Mesendoderm (in vitro differentiated cells): ENCODE measurements around the gene PFDN2.

Experiments
- DNase-seq: peaks from one replicate; pipeline ENCODE4 v3.0.0; 2013
- H2AK5ac ChIP-seq: 2 replicates; pipeline ENCODE4 v1.6.1; 2013; ENCODE audit warnings: low read length, inconsistent platforms
- H2BK120ac ChIP-seq: 2 replicates; pipeline ENCODE4 v1.6.1; 2013; ENCODE audit warnings: low read depth, mild to moderate bottlenecking, low read length, moderate library complexity, mixed read lengths
- H2BK15ac ChIP-seq: replicated peaks from 2 replicates; pipeline ENCODE4 v1.6.1; 2013; ENCODE audit warnings: low read depth, mild to moderate bottlenecking, moderate library complexity
- H2BK5ac ChIP-seq: 2 replicates; pipeline ENCODE4 v1.6.1; 2013; ENCODE audit warnings: low read length, inconsistent platforms
- H3K18ac ChIP-seq: 2 replicates; pipeline ENCODE4 v1.6.1; 2013; ENCODE audit warnings: mild to moderate bottlenecking, low read length, mixed read lengths
- H3K23ac ChIP-seq: one replicate; pipeline ENCODE4 v1.6.1; 2013; ENCODE audit warnings: low read length
- H3K27ac ChIP-seq: 2 replicates; pipeline ENCODE4 v1.5.1; 2013; ENCODE audit warnings: low read depth, mild to moderate bottlenecking, inconsistent platforms, low read length, moderate library complexity
- H3K27me3 ChIP-seq: 2 replicates; pipeline ENCODE4 v1.6.1; 2013; ENCODE audit warnings: low read length, control low read depth, mild to moderate bottlenecking, inconsistent platforms; ENCODE audit not compliant: insufficient read depth, poor library complexity
- H3K36me3 ChIP-seq: 2 replicates; pipeline ENCODE4 v1.6.1; 2013; ENCODE audit warnings: low read length, inconsistent platforms; ENCODE audit not compliant: control insufficient read depth, insufficient read depth
- H3K4ac ChIP-seq: one replicate; pipeline ENCODE4 v1.6.1; 2013; ENCODE audit warnings: low read depth, mild to moderate bottlenecking, low read length, moderate library complexity
- H3K4me1 ChIP-seq: 2 replicates; pipeline ENCODE4 v1.6.1; 2013; ENCODE audit warnings: low read depth, low read length, inconsistent platforms; ENCODE audit not compliant: control insufficient read depth
- H3K4me2 ChIP-seq: 2 replicates; pipeline ENCODE4 v1.6.1; 2013; ENCODE audit warnings: low read length
- H3K4me3 ChIP-seq: 2 replicates; pipeline ENCODE4 v1.5.1; 2013; ENCODE audit warnings: mild to moderate bottlenecking, low read length
- H3K56ac ChIP-seq: one replicate; pipeline ENCODE4 v1.6.1; 2013; ENCODE audit warnings: low read length
- H3K79me1 ChIP-seq: 2 replicates; pipeline ENCODE4 v1.6.1; 2013; ENCODE audit warnings: low read length, inconsistent platforms
- H3K79me2 ChIP-seq: 2 replicates; pipeline ENCODE4 v1.6.1; 2013; ENCODE audit warnings: mild to moderate bottlenecking, low read length; ENCODE audit not compliant: control insufficient read depth, insufficient read depth
- H3K9ac ChIP-seq: 2 replicates; pipeline ENCODE4 v1.6.1; 2013; ENCODE audit warnings: low read length, inconsistent platforms
- H4K5ac ChIP-seq: one replicate; pipeline ENCODE4 v1.6.1; 2013; ENCODE audit warnings: low read length
- H4K8ac ChIP-seq: one replicate; pipeline ENCODE4 v1.6.1; 2013; ENCODE audit warnings: low read depth, mild to moderate bottlenecking, control low read depth, low read length, moderate library complexity
- WGBS: extraction: QIAGEN DNeasy Blood & Tissue Kit; methylation state at CpG from one replicate; pipeline ENCODE4 v1.1.7; 2013; ENCODE audit warnings: low lambda C conversion rate, missing lambda C conversion rate; ENCODE audit not compliant: insufficient coverage; ENCODE audit errors: extremely low coverage; 5-methylcytosine and 5-hydroxymethylcytosine counted together

PFDN2 gene

GRCh38 chr1:161072751-161073449, 44.9 kb downstream of the PFDN2 start:
- WGBS: no CpG with 5 or more reads among the region's 19 CpGs
- no peak overlapping the region for H4K8ac ChIP-seq
- no peaks in the 10 kb centered on the region for H3K36me3 ChIP-seq
- no peak overlapping the region for H3K4ac ChIP-seq
- H2BK5ac ChIP-seq: no peak overlapping the region
- no peak overlapping the region for H3K27ac ChIP-seq
- H4K5ac ChIP-seq: no peak overlapping the region
- no peaks in the 10 kb centered on the region for H3K4me1 ChIP-seq
- H3K4me3 ChIP-seq: no peak overlapping the region
- no peak overlapping the region for H3K4me2 ChIP-seq
- no peaks in the 10 kb centered on the region for H3K79me1 ChIP-seq
- no peak overlapping the region for H3K18ac ChIP-seq
- no peak overlapping the region for H2BK15ac ChIP-seq
- no peak overlapping the region for H3K9ac ChIP-seq
- no peak overlapping the region for H3K23ac ChIP-seq
- H3K79me2 ChIP-seq: no peaks in the 10 kb centered on the region
- H3K56ac ChIP-seq: no peak overlapping the region
- no peaks in the 10 kb centered on the region for H3K27me3 ChIP-seq
- DNase-seq: no peak
- H2BK120ac ChIP-seq: no peak overlapping the region
- H2AK5ac ChIP-seq: no peak overlapping the region

- no CpG with 5 or more reads among the region's 9 CpGs for WGBS
- H3K56ac ChIP-seq: no peak overlapping the region
- DNase-seq: peak; percentile 81
Observed at GRCh38 chr1:161071886-161072371, 45.9 kb downstream of the PFDN2 start.

GRCh38 chr1:161070761-161071160, 47.1 kb downstream of the PFDN2 start:
- H3K79me1 ChIP-seq: no peaks in the 10 kb centered on the region
- H2AK5ac ChIP-seq: no peak overlapping the region
- no peak overlapping the region for H3K18ac ChIP-seq
- DNase-seq: no peak
- no CpG with 5 or more reads among the region's 4 CpGs for WGBS
- H3K79me2 ChIP-seq: no peaks in the 10 kb centered on the region
- H3K23ac ChIP-seq: no peak overlapping the region
- no peak overlapping the region for H3K9ac ChIP-seq
- H3K56ac ChIP-seq: no peak overlapping the region
- H3K4me1 ChIP-seq: no peaks in the 10 kb centered on the region
- no peak overlapping the region for H2BK5ac ChIP-seq
- H3K27ac ChIP-seq: no peak overlapping the region
- no peak overlapping the region for H4K8ac ChIP-seq
- no peak overlapping the region for H4K5ac ChIP-seq
- no peak overlapping the region for H2BK15ac ChIP-seq
- H3K4ac ChIP-seq: no peak overlapping the region
- no peaks in the 10 kb centered on the region for H3K36me3 ChIP-seq
- H3K4me2 ChIP-seq: no peak overlapping the region
- no peak overlapping the region for H3K4me3 ChIP-seq
- H3K27me3 ChIP-seq: no peaks in the 10 kb centered on the region
- H2BK120ac ChIP-seq: no peak overlapping the region

More at GRCh38 chr1:161071886-161072371, 45.9 kb downstream of the PFDN2 start:
- H3K79me2 ChIP-seq: no peaks in the 10 kb centered on the region
- H3K4me2 ChIP-seq: no peak overlapping the region
- H2BK5ac ChIP-seq: no peak overlapping the region
- no peaks in the 10 kb centered on the region for H3K4me1 ChIP-seq
- H3K79me1 ChIP-seq: no peaks in the 10 kb centered on the region
- no peak overlapping the region for H3K27ac ChIP-seq
- no peak overlapping the region for H4K8ac ChIP-seq
- no peak overlapping the region for H3K9ac ChIP-seq
- H4K5ac ChIP-seq: no peak overlapping the region
- H2AK5ac ChIP-seq: no peak overlapping the region
- H3K23ac ChIP-seq: no peak overlapping the region
- H3K4ac ChIP-seq: no peak overlapping the region
- H3K18ac ChIP-seq: no peak overlapping the region
- H3K36me3 ChIP-seq: no peaks in the 10 kb centered on the region
- H2BK120ac ChIP-seq: no peak overlapping the region
- H3K4me3 ChIP-seq: no peak overlapping the region
- H2BK15ac ChIP-seq: no peak overlapping the region
- H3K27me3 ChIP-seq: no peaks in the 10 kb centered on the region

GRCh38 chr1:161069731-161070270, 48.0 kb downstream of the PFDN2 start, which contains the start of gene ARHGAP30:
TSS of gene ARHGAP30 (minus strand) at chr1:161069891. CDS start at chr1:161069624, 267 bp downstream.
- no CpG with 5 or more reads among the region's 9 CpGs for WGBS
- H4K5ac ChIP-seq: no peak within 1 kb of the TSS
- DNase-seq: peak; percentile 42
- no peak within 1 kb of the TSS for H3K9ac ChIP-seq
- no peak within 1 kb of the TSS for H3K27ac ChIP-seq
- H3K4me1 ChIP-seq: no peaks in the 10 kb centered on the region
- no peak within 1 kb of the TSS for H3K18ac ChIP-seq
- no peak within 1 kb of the TSS for H3K23ac ChIP-seq
- H2AK5ac ChIP-seq: no peak within 1 kb of the TSS
- no peak within 1 kb of the TSS for H3K4me2 ChIP-seq
- no peaks in the 10 kb centered on the region for H3K79me2 ChIP-seq
- no peak within 1 kb of the TSS for H3K56ac ChIP-seq
- no peak within 1 kb of the TSS for H2BK120ac ChIP-seq
- no peaks in the 10 kb centered on the region for H3K27me3 ChIP-seq
- H3K4me3 ChIP-seq: no peak within 1 kb of the TSS
- no peak within 1 kb of the TSS for H2BK5ac ChIP-seq
- H2BK15ac ChIP-seq: no peak within 1 kb of the TSS
- no peak within 1 kb of the TSS for H4K8ac ChIP-seq
- H3K36me3 ChIP-seq: no peaks in the 10 kb centered on the region
- H3K79me1 ChIP-seq: no peaks in the 10 kb centered on the region
- no peak within 1 kb of the TSS for H3K4ac ChIP-seq

GRCh38 chr1:161069241-161069640, 48.6 kb downstream of the PFDN2 start:
- Histone ChIP-seq H3K56ac (no peak overlapping the region), H3K4me3 (no peak overlapping the region), H3K36me3 (no peaks in the 10 kb centered on the region), H4K8ac (no peak overlapping the region), H2BK15ac (no peak overlapping the region), H3K27me3 (no peaks in the 10 kb centered on the region), H3K79me1 (no peaks in the 10 kb centered on the region), H2AK5ac (no peak overlapping the region), H3K79me2 (no peaks in the 10 kb centered on the region), H3K27ac (no peak overlapping the region), H2BK5ac (no peak overlapping the region), H3K23ac (no peak overlapping the region), H3K18ac (no peak overlapping the region), H3K9ac (no peak overlapping the region), H3K4me2 (no peak overlapping the region), H3K4me1 (peaks cover 1% of the 10 kb centered on the region), H3K4ac (no peak overlapping the region), H4K5ac (no peak overlapping the region), H2BK120ac (no peak overlapping the region)
- no peak for DNase-seq
- WGBS: no CpG with 5 or more reads among the region's 9 CpGs
